IPS-18a (cell line): Measurements from ENCODE around the gene RPS26.
"Not testable (repeated sequence)": the region's sequence is repeated elsewhere in the genome, so short reads cannot be mapped to it uniquely, and the experiment has no call there.

Source experiments
- H3K27ac ChIP-seq: one replicate; pipeline ENCODE4 v1.5.1; 2013; ENCODE audit warnings: low read length
- H3K27me3 ChIP-seq: one replicate; pipeline ENCODE4 v1.6.1; 2013; ENCODE audit warnings: mild to moderate bottlenecking, low read length; ENCODE audit not compliant: control insufficient read depth, insufficient read depth
- H3K36me3 ChIP-seq: one replicate; pipeline ENCODE4 v1.6.1; 2013; ENCODE audit warnings: low read depth, low read length; ENCODE audit not compliant: control insufficient read depth
- H3K4me1 ChIP-seq: one replicate; pipeline ENCODE4 v1.6.1; 2013; ENCODE audit warnings: low read depth, low read length; ENCODE audit not compliant: control insufficient read depth
- H3K4me3 ChIP-seq: one replicate; pipeline ENCODE4 v1.5.1; 2013; ENCODE audit warnings: low read length
- H3K9ac ChIP-seq: one replicate; pipeline ENCODE4 v1.6.1; 2013; ENCODE audit warnings: mild to moderate bottlenecking, low read length, moderate library complexity
- H3K9me3 ChIP-seq: one replicate; pipeline ENCODE4 v1.6.1; 2013; ENCODE audit warnings: low read depth, low read length; ENCODE audit not compliant: control insufficient read depth

RPS26 gene

GRCh38 chr12:56046027-56046780 is 4.5 kb downstream of the RPS26 start:
- no peaks in the 10 kb centered on the region for H3K27me3 ChIP-seq
- H3K9me3 ChIP-seq = no peaks in the 10 kb centered on the region
- no peak overlapping the region for H3K9ac ChIP-seq
- peaks cover 29% of the 10 kb centered on the region for H3K36me3 ChIP-seq
- no peak overlapping the region for H3K4me3 ChIP-seq
- peaks cover 8% of the 10 kb centered on the region for H3K4me1 ChIP-seq
- H3K27ac ChIP-seq = peak overlapping the region; percentile 18

DNA sequence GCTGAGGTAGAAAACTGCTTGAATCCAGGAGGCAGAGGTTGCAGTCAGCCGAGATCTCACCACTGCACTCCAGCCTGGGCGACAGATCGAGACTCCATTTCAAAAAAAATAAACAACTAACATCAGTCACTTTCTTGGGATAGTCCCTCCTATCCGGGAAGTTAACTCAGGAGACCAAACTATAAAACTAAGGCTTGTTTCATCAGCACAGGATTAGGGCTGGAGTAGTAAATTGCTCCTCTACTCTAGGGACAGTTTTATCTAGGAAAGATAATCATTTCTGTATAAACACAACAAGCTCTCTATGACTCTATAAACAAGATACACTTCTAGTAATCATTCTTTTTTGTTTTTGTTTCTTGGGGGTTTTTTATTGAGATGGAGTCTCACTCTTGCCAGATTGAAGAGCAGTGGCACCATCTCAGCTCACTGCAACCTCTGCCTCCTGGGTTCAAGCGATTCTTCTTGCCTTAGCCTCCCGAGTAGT is 11.7 kb downstream of the RPS26 start:
- Histone ChIP-seq H3K27ac (no peak overlapping the region), H3K36me3 (no peaks in the 10 kb centered on the region), H3K9ac (no peak overlapping the region), H3K27me3 (no peaks in the 10 kb centered on the region), H3K9me3 (no peaks in the 10 kb centered on the region), H3K4me3 (no peak overlapping the region), H3K4me1 (no peaks in the 10 kb centered on the region)

GRCh38 chr12:56059964-56060363 is 18.2 kb downstream of the RPS26 start:
- H3K9ac ChIP-seq, H3K9me3 ChIP-seq, H3K4me1 ChIP-seq, H3K27me3 ChIP-seq, H3K27ac ChIP-seq, H3K4me3 ChIP-seq, H3K36me3 ChIP-seq: not testable (repeated sequence)

- H3K4me1 ChIP-seq = no peaks in the 10 kb centered on the region
- no peaks in the 10 kb centered on the region for H3K36me3 ChIP-seq
- no peak overlapping the region for H3K9ac ChIP-seq
- H3K4me3 ChIP-seq = no peak overlapping the region
- no peaks in the 10 kb centered on the region for H3K9me3 ChIP-seq
- no peaks in the 10 kb centered on the region for H3K27me3 ChIP-seq
- H3K27ac ChIP-seq = no peak overlapping the region
Measured at GRCh38 chr12:56061982-56062381, 20.3 kb downstream of the RPS26 start.

- Histone ChIP-seq H3K4me3 (no peak overlapping the region), H3K27me3 (no peaks in the 10 kb centered on the region), H3K9me3 (no peaks in the 10 kb centered on the region), H3K36me3 (no peaks in the 10 kb centered on the region), H3K27ac (no peak overlapping the region), H3K9ac (no peak overlapping the region), H3K4me1 (no peaks in the 10 kb centered on the region)
Measured at GRCh38 chr12:56062996-56063395, 21.3 kb downstream of the RPS26 start.

DNA sequence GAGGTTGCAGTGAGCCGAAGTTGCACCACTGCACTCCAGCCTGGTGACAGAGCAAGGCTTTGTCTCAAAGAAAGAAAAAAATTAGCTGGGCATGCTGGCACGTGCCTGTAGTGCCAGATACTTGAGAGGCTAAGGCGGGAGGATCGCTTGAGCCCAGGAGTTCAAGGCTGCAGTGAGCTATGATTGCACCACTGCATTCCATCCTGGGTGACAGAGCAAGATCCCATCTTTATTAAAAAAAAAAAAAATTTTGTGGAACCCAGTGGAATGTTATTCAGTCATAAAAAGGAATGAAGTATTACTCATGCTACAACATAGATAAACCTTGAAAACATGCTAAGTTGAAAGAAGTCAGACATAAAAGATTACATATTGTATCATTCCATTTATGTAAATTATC is 29.9 kb downstream of the RPS26 start:
- no peak overlapping the region for H3K4me3 ChIP-seq
- no peak overlapping the region for H3K27ac ChIP-seq
- H3K4me1 ChIP-seq = no peaks in the 10 kb centered on the region
- H3K27me3 ChIP-seq = no peaks in the 10 kb centered on the region
- H3K36me3 ChIP-seq = no peaks in the 10 kb centered on the region
- no peaks in the 10 kb centered on the region for H3K9me3 ChIP-seq
- no peak overlapping the region for H3K9ac ChIP-seq

- Histone ChIP-seq H3K9ac (no peak overlapping the region), H3K4me3 (no peak overlapping the region), H3K27me3 (no peaks in the 10 kb centered on the region), H3K36me3 (no peaks in the 10 kb centered on the region), H3K27ac (no peak overlapping the region), H3K4me1 (peaks cover 5% of the 10 kb centered on the region), H3K9me3 (no peaks in the 10 kb centered on the region)
Measured at GRCh38 chr12:56074396-56074795, 32.7 kb downstream of the RPS26 start.

DNA sequence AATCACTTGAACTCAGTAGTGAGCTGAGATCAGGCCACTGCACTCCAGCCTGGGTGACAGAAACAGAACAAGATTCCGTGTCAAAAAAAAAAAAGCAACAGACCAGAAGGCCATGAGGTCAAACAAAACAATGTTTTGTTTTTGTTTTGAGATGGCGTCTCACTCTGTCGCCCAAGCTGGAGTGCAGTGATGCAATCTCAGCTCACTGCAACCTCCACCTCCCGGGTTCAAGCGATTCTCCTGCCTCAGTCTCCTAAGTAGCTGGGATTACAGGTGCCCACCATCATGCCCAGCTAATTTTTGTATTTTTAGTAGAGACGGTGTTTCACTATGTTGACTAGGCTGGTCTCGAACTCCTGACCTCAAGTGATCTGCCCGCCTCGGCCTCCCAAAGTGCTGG is 36.2 kb downstream of the RPS26 start:
- H3K27ac ChIP-seq, H3K9ac ChIP-seq, H3K27me3 ChIP-seq: not testable (repeated sequence)

GRCh38 chr12:56078427-56078826 is 36.7 kb downstream of the RPS26 start:
- no peaks in the 10 kb centered on the region for H3K36me3 ChIP-seq
- no peak overlapping the region for H3K27ac ChIP-seq
- peaks cover 14% of the 10 kb centered on the region for H3K4me1 ChIP-seq
- H3K4me3 ChIP-seq = peak overlapping the region; percentile 86
- no peaks in the 10 kb centered on the region for H3K27me3 ChIP-seq
- H3K9me3 ChIP-seq = no peaks in the 10 kb centered on the region
- peak overlapping the region; percentile 60 for H3K9ac ChIP-seq

More for the DNA sequence above, 36.2 kb downstream of the RPS26 start:
- H3K4me1 ChIP-seq = peaks cover 14% of the 10 kb centered on the region
- H3K4me3 ChIP-seq, H3K36me3 ChIP-seq, H3K9me3 ChIP-seq: not testable (repeated sequence)

DNA sequence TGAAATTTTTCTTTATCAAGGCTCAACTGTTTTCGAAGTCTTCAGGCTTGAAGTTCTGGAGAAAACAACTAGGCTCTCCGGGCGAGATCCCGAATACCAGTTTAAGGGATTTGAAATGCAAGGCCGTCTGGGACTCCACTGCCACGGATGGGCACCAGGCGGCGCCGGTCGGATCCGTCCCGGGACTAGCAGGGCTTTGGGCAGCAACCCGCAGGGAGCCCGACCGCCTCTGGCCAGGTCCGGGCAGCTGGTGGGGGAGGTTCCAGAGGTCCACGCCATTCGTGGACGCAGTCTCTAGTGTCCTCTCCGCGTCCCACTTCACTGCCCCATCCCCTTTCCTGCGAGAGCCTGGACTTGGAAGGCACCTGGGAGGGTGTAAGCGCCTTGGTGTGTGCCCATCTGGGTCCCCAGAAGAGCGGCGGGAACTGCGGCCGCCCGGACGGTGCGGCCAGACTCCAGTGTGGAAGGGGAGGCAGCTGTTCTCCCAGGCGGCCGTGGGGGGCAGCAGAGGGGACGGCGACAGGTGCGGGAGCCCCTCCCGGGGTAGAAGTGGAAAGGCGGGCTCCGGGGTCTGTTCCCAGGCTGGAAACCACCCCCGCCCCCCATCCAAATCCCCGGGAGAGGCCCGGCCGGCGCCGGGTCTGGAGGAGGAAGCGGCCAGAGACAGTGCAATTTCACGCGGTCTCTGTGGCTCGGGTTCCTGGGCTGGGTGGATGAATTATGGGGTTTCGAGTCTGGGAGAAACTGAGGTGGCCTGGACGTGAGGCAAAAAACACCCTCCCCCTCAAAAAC is 37.4 kb downstream of the RPS26 start:
- no peaks in the 10 kb centered on the region for H3K27me3 ChIP-seq
- H3K36me3 ChIP-seq = no peaks in the 10 kb centered on the region
- H3K4me1 ChIP-seq = peaks cover 14% of the 10 kb centered on the region
- H3K27ac ChIP-seq = peak overlapping the region; percentile 78
- H3K9me3 ChIP-seq = no peaks in the 10 kb centered on the region
- peak overlapping the region; percentile 86 for H3K4me3 ChIP-seq
- H3K9ac ChIP-seq = peak overlapping the region; percentile 60

DNA sequence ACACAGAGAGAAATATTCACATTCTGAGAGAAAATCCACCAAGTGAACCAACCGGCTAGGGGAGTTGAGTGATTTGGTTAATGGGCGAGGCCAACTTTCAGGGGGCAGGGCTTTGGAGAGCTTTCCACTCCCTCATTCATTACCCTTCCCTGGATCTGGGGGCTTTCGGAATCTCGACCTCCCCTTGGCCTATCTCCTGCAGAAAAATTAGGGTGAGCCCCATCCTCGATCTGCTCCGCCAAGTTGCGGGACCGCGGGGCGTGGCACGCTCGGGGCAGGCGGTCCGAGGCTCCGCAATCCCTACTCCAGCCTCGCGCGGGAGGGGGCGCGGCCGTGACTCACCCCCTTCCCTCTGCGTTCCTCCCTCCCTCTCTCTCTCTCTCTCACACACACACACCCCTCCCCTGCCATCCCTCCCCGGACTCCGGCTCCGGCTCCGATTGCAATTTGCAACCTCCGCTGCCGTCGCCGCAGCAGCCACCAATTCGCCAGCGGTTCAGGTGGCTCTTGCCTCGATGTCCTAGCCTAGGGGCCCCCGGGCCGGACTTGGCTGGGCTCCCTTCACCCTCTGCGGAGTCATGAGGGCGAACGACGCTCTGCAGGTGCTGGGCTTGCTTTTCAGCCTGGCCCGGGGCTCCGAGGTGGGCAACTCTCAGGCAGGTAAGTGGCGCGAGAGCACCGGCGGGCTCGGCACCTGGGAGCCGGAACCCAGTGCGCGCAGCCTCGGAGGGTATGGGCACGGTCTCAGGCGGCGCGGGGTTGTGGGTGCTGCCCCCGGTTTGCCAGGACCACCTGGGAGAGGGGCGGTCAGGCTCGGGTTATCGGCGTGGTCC is 38.2 kb downstream of the RPS26 start, which contains the start of gene ERBB3:
TSS of gene ERBB3 (plus strand) at position 443 of the 833 bp plus-strand sequence. CDS start at position 579, 136 bp downstream.
- Histone ChIP-seq H3K4me1 (peaks cover 14% of the 10 kb centered on the region), H3K27ac (peak within 1 kb of the TSS; percentile 78), H3K27me3 (no peaks in the 10 kb centered on the region), H3K36me3 (no peaks in the 10 kb centered on the region), H3K4me3 (peak within 1 kb of the TSS; percentile 86), H3K9me3 (no peaks in the 10 kb centered on the region), H3K9ac (peak within 1 kb of the TSS; percentile 60)
